Measurements from ENCODE around the gene C14orf119.

GRCh38 chr14:23070262-23071129, 24.8 kb upstream of the C14orf119 start:
- TF ChIP-seq EZH2phosphoT487 (IDR thresholded peaks at IDR 0.05; ENCODE audit: borderline replicate concordance, low read length) = no peak
- no peak for TF ChIP-seq CTCF (IDR thresholded peaks at IDR 0.05; ENCODE audit: low read depth, low read length, poor library complexity, severe bottlenecking)
